ENCODE data around the gene TMEM181.

The TMEM181 gene

DNA sequence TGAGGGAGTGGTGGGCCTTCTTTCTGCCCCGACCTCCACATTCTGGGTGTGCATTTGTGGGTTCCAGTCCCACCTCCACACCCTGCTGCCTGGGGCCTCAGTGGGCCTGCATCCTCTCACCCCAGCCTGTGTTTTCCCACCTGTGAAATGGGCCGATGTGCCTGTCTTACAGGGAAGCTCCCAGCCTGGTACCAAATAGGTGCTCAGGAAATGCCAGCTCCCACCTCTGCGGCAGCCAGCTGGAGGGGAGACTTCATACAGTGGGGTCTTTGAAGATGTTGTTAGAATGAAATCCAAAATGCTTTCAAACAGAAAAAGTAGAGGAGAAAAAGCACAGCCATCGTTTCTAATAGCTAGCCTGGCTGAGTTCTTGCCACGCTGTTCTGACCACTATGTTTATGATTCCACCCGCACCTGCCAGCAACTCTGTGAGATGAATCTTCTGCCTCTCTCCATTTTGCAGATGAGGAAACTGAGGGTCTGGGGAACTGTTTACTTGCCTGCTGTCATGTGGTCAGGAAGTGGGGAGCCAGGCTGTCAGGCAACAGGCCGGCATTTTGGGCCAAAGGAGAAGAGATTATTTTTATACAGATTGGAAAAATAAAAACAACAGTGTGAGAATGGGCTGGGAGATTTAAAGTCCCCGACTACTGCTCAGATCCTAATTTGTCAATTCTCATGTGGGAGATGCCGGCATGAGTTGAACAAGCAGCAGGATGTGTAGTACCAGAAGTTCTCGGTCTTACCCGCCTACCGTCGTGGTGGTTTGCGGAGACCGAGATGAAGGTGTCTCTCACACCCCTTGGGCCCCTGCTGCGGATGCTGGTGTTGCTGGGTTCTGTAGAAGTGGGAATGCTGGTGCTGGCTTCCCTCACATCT lies 4.6 kb downstream of the TMEM181 start:
- no peak for DNase-seq

DNA sequence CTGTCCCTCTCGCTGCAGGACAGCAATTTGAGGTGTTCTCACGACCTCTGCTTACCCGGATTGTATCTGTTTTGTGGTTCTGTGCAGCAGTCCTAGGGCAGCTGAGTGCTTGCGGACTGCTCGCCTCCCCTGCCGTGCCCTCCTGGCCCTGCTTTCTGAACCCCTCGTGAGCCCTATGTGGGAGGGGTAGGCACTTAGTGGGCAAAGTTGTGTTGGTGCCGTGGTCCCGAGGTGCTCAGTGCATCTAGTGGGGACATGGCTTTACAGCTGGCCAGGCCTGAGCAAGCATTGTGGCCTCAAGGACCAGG lies 5.2 kb downstream of the TMEM181 start:
- no peak for DNase-seq

- DNase-seq, result no peak
Measured at GRCh38 chr6:158565482-158566040, 5.7 kb downstream of the TMEM181 start.

DNA sequence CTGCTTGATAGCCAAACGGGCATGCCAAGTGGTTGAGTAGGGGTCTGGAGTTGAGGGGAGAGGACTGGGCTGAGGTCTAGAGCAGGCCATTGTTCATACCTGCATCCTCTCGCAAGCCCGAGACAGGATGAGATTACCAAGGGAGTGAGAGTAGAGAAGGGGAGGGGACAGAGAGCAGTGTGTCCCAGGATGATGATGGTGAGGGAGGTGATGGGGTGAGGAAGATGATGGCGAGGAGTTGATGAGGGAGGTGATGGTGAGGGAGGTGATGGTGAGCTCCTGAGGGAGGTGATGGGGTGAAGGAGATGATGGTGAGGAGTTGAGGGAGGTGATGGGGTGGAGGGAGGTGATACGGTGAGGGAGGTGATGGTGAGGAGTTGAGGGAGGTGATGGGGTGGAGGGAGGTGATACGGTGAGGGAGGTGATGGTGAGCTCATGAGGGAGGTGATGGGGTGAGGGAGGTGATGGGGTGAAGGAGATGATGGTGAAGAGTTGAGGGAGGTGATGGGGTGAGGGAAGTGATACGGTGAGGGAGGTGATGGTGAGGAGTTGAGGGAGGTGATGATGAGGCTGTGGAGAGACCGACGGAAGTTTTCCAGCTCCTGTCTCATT lies 6.4 kb downstream of the TMEM181 start:
- DNase-seq, result no peak

DNA sequence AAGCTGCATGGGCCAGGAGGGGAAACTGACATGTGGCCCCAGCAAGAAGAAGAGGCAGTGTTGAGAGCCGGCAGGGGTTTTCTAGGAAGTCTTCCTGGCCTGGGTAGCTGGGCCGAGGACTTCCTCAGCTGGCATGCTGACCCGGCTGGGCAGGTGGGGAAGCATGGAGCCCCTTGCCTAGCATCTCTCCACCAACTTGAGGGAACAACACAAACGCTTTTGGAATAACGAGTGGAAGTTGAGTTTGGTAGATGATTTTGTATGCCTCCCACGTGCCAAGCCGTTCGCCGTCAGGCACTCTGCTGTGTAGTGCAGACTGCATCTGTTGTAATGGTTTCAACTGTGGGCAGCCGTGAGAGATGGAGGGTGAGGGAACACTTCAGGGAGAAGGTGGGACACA lies 7.3 kb downstream of the TMEM181 start:
- DNase-seq, result no peak

DNA sequence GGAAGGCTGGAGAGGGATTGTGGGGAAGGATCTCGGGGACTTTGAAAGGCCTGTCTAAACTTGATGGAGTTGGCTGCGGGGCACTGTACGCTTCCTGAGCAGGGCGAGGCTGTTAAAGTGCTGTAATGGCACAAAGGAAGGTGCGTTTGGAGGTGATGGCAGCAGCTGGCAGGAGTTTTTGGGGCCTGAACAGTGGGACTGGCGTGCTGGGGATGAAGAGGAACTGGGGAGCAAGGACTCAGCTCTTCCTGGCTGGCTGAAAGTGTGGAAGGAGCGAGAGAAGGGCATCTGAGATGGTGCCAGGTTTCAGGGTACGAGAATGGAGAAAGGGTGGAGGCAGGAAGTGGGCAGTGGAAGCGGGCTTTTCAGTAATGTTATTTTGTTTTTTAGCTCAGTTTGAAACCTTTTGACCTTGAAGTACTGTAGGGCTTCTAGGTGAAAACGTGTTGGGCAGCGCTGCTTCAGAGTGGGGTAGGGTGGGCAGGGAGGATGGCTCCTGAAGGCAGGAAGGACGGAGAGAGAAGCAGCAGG lies 8.0 kb downstream of the TMEM181 start:
- DNase-seq, result no peak

DNA sequence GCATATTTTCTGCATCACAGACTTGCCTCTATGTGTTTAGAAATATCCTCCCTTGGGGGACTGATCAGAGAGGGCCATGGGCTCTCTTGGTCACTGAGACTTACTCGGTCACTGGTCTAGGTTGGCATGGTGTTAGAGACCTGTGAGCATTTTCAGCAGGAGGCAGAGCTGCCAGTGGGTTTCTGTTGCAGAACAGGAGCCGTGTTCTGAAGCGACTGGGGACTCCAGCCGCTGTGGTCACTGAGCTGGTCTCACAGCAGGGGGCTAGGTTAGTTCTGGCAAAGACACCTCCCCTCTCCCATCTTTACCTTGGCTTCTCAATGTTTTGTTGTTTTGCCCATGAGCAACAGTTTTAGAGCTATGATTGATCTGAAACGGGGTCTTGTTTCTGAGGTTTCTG lies 8.7 kb downstream of the TMEM181 start:
- DNase-seq, result no peak

GRCh38 chr6:158569036-158569435 lies 9.1 kb downstream of the TMEM181 start:
- no peak for DNase-seq

DNA sequence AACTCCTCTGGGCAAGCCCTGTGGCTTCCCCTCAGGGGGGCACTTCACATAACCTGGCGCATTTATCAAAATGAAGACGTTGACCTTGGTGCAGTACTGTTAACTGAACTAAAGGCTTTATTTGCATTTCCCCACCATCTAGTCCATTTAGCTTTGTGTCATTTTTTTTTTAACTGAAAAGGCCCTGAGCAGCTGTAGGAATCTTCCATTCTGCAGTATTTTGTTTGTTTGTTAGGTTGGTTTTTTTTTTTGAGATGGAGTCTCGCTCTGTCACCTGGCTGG lies 10.7 kb downstream of the TMEM181 start:
- DNase-seq, result no peak

DNA sequence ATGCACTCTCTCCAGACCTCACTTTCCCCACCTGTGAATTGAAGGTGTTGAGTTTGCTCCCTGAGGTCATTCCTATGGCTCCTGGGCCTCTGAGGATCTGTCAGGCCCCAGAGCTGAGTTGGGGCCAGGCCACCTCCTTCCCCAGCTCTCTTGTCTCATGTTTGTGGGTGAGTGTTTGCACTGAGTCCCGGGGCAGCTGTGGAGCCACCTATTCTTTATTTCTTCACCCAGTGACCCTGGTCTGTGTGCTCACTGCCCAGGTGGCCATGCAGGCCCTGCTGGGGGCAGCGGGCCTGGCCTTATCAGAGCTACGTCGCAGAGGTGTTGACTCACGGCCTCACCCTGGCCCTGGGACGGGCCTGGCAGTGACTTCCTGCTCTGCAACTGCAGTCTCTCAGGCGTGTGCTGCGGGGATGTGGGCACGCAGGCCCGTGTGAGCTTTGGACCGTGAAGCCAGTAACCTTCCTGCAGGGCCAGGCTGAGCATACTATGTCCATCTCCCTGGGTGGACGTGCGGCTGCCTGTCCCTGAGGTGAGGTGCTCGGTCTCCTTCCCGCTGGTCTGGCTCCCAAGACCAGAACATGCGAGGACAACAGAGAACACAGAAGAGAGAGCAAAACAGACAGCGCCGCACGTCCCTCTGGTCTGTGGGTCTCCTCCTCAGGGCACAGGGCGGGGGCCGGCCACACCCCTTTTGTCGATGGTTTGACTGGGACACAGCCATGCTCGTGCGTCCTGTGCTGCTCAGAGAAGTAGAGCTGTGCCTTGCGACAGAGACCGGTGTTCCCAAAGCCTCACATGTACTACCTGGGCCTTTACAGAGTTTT lies 12.1 kb downstream of the TMEM181 start:
- DNase-seq, result no peak

DNA sequence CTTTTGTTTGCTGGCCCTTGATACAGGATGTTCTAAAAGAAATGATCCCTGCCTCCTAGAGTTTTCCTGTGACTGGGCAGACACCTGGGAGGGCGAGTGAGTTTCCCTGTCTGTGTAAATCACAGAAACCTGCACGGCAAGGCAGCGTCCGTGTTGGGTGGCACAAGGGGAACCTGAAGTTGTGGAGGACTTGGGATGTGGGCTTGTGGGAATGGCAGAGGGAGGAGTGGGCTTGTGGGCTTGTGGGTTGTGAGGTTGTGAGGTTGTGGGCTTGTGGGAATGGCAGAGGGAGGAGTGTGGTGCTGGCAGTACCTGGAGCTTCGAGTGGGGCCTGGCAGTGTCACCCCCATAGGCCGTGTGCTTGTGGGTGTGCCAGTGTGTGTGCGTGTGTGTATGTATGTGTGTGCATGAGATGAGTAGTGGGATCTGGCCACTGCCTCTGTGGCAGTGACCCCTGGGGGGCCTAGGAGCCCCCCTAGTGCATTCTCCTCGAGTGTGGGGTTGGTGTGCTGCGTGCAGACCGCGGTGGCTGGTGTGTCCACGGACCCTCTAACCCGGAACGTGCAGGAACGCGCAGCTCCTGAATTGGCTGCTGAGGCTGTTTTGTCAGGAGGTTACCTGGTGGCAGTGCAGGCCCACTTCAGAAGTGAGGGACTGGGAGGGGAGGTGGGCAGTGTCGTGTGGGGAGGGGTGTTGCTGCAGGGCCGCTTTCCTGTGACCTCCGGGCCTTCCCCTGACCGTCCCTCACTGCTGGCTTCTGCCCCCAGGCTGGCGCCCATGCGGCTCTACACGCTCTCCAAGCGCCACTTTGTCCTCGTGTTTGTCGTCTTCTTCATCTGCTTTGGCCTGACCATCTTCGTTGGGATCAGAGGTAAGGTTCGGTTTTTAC lies 13.0 kb downstream of the TMEM181 start:
- DNase-seq, result no peak

DNA sequence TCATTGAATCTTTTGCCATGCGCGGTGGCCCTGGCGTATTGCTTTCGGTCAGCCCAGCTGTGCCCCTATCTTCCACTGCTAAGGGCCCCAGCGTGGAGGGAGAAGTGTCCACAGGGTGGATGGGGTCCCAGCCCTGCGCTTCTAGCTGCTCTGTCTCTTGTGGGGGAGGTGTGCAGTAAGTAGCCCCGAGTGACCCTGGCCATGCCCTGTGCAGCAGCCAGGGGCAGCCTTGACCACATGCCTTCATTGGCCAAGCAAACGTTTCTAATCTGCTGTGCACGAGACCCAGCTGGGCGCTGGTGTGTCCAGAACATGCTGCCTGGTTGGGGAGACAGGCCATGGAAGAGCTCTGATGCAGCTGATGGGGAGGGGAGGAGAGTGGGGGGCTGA lies 13.6 kb downstream of the TMEM181 start:
- DNase-seq, result no peak

GRCh38 chr6:158574800-158575199 lies 14.9 kb downstream of the TMEM181 start:
- DNase-seq, result no peak

DNA sequence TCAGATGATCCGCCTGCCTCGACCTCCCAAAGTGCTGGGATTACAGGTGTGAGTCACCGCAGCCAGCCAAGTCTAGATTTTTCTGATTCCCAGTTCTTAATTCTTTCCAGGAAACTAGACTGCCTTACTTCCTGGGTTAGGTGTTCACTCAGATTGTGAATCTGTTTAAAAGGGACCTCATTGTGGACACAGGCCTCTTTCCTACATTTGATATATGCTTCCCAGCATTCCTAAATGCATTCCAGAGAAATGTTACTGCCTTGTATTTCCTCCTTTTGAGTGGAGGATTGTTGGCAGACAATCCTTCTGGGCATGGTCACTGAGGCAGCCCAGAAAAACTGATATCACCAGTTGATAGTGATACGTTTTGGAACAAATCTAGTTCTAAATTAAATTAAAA lies 15.7 kb downstream of the TMEM181 start:
- DNase-seq, result no peak

- no peak for DNase-seq
Measured at GRCh38 chr6:158584236-158584651, 24.4 kb downstream of the TMEM181 start.

GRCh38 chr6:158586652-158587051 lies 26.8 kb downstream of the TMEM181 start:
- DNase-seq, result no peak

- DNase-seq, result no peak
Measured at GRCh38 chr6:158589366-158589765, 29.5 kb downstream of the TMEM181 start.

DNA sequence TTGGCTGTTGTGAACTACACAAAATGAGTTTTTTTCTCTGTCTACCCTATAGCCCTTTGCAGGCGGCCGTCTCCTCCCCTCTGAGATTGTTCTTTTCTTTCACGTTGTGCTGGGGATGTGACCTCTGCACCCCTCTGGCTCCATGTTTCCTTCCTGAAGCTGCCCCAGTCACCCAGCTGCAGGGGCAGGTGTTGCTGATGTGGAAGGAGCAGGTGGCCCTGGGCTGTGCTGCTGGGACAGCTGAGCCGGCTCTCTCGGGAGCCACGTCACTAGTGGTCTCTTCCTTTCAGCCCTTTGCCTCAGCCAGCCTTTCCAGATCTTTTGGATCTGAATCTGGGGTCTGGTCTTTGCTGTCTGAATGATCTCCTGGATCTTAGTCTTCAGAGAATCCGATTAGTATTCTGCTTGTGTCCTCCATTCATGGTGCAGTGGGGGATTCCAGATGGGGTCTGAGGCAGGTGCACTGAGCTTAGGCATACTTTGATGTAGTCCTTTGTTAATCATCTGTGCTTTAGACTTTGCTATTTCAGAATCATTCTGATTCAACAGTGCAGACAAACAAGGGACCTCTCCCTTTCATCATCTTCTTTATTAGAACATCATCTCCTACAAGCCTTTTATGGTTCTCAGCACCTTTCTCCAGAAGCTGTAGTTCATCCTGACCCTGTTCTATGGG lies 31.4 kb downstream of the TMEM181 start:
- no peak for DNase-seq

DNA sequence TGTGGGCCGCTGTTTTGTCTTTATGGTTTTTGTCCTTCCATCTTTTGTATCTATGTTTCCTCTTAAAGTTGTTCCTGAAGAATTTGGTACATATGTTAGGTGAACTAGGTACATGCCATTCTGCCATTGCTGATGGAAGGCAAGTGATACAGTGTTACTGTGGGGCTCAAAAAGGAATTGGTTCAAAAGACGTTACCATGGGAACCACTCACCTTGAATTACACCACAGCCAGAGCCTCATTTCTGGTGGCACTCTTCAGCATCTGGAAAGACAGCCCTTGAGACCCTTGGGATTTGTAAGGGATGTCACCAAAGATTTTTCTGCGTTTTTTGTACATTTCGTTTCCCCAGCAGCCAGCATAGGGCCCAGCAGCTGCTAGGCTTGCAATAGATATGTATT lies 31.9 kb downstream of the TMEM181 start:
- no peak for DNase-seq

DNA sequence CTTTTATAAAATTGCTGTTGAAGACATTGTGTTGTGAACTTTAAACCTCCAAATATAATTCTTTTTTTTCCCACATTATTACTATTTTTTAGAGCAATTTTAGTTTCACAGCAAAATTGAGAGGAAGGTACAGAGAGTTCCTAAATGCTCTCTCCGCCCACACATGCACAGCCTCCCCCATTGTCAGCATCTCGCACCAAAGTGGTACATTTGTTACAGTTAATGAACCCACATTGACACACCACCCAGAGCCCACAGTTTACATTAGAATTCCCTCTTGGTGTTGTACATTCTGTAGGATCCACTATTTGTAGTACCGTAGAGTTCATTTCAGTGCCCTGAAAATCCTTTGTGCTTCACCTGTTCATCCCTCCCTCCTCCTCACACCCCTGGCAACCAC lies 33.8 kb downstream of the TMEM181 start:
- DNase-seq, result no peak

DNA sequence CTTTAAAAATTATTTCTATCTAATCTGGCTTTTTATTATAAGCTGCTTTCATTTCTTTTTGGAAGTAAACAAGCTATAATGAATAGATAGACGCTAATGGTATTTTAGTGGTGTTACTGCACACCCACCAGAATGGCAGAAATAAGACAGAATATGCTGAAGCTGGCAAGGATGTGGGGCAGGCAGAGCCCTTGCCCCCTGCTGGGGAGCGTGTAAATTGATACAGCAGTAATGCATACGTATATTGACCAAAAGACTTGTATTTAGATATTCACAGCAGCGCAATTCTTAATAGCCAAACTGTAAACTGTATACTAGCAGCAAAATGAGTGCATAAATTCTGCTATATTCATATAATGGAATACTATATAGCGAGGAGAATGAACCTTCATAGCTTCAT lies 35.3 kb downstream of the TMEM181 start:
- no peak for DNase-seq

DNA sequence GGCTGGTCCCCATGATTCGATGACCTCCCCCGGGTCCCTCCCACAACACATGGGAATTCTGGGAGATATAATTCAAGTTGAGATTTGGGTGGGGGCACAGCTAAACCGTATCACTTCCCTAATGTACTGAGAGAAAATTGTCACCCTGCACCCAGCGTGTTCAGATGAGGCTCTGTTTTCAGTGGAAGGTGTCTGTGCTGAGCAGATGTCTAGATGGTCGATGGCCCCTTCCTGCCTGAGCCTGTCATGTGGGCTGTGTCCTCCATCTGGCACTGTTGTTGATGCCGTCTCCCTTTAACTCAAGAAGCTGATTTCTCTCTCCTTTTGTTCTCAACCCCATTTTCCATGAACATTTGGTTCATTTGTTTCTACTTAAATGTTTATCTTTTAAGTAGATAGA lies 37.0 kb downstream of the TMEM181 start:
- DNase-seq, result no peak

Data from right forelimb (tissue), 1 donor.